HG03439 (cell line): ENCODE data around the gene GIMAP1.
"Not testable (repeated sequence)": the region's sequence is repeated elsewhere in the genome, so short reads cannot be mapped to it uniquely, and the experiment has no call there.

Source experiments
- ATAC-seq: cut with Tn5 transposase; IDR thresholded peaks from one replicate; pipeline ENCODE4 v1.9.1; 2021; ENCODE audit warnings: mild to moderate bottlenecking, moderate library complexity; ENCODE audit not compliant: unreplicated experiment

GIMAP1 gene

GRCh38 chr7:150716368-150716767 lies at the start of gene GIMAP1:
GIMAP1 (plus strand) TSS chr7:150716613; CDS start chr7:150719048, 2,435 bp downstream.
- no peak for ATAC-seq

DNA sequence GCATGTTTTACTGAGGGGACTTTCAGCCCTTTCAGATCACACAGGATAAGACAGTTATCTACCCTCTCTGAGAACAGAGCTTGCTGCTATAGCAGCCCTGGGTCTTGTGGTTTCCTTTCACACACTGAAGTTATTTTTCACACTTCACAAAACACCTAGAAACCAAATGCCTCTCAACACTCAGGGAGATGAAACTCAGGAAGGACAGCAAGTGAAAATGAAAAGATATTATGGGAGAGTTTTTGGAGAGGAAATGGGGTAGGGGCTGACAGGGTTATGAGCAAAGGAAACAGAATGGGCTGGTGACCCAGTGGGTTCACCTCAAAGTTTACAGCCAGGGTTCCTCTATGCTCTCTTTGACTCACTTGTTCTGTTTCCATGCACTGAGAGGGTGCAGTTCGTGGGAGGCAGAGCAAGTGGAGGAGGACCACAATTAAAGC lies 47.9 kb upstream of the GIMAP1 start:
- peak; percentile 60 for ATAC-seq

GRCh38 chr7:150668977-150669376 lies 47.4 kb upstream of the GIMAP1 start:
- ATAC-seq, result no peak

GRCh38 chr7:150671798-150672585 lies 44.4 kb upstream of the GIMAP1 start:
- not testable (repeated sequence) for ATAC-seq

GRCh38 chr7:150675714-150676113 lies 40.7 kb upstream of the GIMAP1 start:
- ATAC-seq, result no peak

GRCh38 chr7:150676276-150676675 lies 40.1 kb upstream of the GIMAP1 start:
- not testable (repeated sequence) for ATAC-seq

DNA sequence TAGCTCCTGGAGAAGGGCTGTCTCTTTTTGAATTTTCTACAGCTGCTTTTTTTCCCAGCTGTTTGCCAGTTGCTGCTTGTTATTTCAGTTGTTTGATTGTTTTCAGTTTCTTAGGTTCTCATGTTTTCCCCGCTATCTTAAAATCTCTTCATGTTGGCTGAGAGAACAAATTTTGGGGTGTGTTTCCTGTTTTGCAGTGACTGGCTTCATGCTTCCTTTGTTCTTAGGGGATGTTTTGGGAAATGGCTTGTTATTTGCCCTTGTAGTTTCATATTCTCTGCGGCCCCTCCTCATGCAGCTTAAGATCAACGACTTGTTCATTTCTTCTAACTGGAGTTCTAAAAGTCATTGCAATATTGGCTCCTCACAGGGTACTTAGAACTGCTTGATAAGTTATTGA lies 39.6 kb upstream of the GIMAP1 start:
- not testable (repeated sequence) for ATAC-seq

- not testable (repeated sequence) for ATAC-seq
Measured at GRCh38 chr7:150678601-150679000, 37.8 kb upstream of the GIMAP1 start.

- not testable (repeated sequence) for ATAC-seq
Measured at GRCh38 chr7:150680364-150680763, 36.0 kb upstream of the GIMAP1 start.

- ATAC-seq, result peak; percentile 93
Measured at GRCh38 chr7:150685219-150686029, 31.0 kb upstream of the GIMAP1 start, which contains the start of gene GIMAP2. GIMAP2 (plus strand) TSS chr7:150685706; CDS start chr7:150687060, 1,354 bp downstream.

- peak; percentile 39 for ATAC-seq
Measured at GRCh38 chr7:150686030-150686631, 30.3 kb upstream of the GIMAP1 start.

GRCh38 chr7:150688630-150689029 lies 27.8 kb upstream of the GIMAP1 start:
- ATAC-seq, result no peak

- ATAC-seq, result no peak
Measured at GRCh38 chr7:150695654-150696053, 20.8 kb upstream of the GIMAP1 start.

GRCh38 chr7:150703209-150703608 lies 13.2 kb upstream of the GIMAP1 start:
- no peak for ATAC-seq

DNA sequence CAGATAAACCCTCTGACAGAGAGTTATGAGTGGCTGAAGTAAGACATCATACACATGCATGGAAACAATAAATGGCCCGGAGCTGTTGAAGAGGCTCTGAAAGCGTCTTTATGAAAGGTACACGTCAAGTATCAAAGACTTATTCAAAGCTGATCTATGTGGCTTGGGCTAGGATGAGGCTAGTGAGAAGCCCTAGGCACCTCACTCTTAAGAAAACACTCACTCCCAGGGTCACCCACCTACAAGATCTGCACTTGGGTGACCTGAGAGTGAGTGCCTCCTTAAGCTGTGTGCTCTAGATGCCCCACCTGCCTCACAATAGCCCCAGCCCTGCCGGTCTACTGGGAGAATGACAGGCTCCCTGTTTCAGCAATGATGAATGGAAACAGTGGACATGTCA lies 1.1 kb upstream of the GIMAP1 start:
- ATAC-seq, result no peak

DNA sequence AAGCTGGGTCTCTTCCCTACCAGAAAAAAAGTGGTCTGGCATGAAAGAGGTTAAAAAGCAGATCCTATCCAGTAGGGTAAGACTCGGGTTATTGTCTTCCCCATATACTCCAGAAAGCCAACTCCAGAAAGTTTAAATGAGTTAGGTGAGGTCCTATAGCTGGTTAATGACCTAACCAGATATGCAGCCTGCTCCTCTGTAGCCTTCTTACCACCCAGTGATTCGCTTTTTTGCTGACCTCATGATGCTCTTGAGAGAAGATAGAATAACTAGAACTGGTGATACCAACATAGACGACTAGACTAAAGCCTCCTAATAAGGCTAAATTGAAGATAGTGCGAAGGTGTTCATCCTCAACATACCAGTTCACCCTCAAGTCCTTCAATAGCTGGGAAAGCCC lies 675 bp upstream of the GIMAP1 start:
- no peak for ATAC-seq

GRCh38 chr7:150716939-150717338 lies 526 bp downstream of the GIMAP1 start:
- ATAC-seq, result no peak

DNA sequence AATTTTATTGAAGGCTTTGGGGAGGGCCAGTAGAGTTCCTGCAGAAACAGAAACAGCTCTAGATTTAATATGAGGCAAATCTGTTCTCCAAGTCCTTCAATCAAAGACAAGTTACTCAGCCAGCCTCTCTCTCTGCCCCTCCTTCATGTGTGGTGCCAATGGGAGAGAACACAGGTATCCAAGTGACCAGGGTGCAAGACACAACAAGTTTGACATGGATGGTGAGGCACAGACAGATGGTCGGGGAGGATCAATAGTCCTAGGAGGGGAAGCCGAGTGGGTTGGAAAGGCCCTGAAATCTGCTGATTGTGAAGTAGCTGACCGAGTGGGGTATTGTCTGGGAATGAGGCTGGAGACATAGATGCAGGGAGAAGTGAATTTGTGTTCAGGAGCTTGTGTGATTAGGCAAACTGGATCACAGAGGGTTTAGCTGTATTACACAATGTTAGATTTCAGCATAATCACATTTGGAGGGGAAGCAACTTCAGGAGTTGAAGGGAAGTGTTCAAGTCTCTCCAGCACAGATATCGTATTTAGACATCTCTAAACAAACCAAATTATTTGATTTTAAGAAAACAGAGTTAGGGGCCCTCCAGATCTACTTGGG lies 1.5 kb downstream of the GIMAP1 start:
- ATAC-seq, result no peak

DNA sequence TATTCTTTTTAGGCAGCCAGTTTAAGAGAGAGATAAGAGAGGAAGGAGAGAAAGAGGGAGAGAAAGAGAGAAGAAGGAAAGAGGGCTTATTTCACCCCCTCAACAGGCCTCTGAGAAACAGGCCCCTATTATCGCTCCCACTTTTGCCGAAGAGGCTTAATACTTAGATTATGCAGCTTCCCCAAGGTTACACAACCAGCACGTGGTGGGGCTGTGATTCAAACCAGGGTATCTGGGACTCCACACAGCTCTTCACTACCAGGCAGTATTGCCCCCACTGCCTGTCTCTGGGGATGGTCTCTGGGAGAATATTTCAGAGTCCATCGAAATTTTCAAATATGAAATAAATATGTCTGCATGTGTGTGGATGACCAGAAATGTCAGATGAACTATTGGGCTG lies 3.0 kb downstream of the GIMAP1 start:
- no peak for ATAC-seq

- no peak for ATAC-seq
Measured at GRCh38 chr7:150719960-150720891, 3.8 kb downstream of the GIMAP1 start.
